PC-3 (cell line): ENCODE measurements around the gene KCNAB3.

Source experiments
- EZH2 ChIP-seq: fragments of 300-600 bp; sonication (generic); IDR thresholded peaks from one replicate; pipeline ENCODE4 v1.6.1; 2017; ENCODE audit warnings: antibody characterized with exemption, mild to moderate bottlenecking, low read length; ENCODE audit not compliant: unreplicated experiment
- EZH2phosphoT487 ChIP-seq: fragments of 300-600 bp; sonication (generic); IDR thresholded peaks from 2 replicates; pipeline ENCODE4 v1.6.1; 2018; ENCODE audit warnings: mild to moderate bottlenecking, antibody characterized with exemption, low read length, borderline replicate concordance
- TF ChIP-seq, protein P1 (sequence below): fragments of 300-600 bp; sonication (generic); conservative IDR thresholded peaks from 2 replicates; pipeline ENCODE4 v1.5.1; 2017; ENCODE audit warnings: antibody characterized with exemption, low read depth, mild to moderate bottlenecking, low read length

DNA sequence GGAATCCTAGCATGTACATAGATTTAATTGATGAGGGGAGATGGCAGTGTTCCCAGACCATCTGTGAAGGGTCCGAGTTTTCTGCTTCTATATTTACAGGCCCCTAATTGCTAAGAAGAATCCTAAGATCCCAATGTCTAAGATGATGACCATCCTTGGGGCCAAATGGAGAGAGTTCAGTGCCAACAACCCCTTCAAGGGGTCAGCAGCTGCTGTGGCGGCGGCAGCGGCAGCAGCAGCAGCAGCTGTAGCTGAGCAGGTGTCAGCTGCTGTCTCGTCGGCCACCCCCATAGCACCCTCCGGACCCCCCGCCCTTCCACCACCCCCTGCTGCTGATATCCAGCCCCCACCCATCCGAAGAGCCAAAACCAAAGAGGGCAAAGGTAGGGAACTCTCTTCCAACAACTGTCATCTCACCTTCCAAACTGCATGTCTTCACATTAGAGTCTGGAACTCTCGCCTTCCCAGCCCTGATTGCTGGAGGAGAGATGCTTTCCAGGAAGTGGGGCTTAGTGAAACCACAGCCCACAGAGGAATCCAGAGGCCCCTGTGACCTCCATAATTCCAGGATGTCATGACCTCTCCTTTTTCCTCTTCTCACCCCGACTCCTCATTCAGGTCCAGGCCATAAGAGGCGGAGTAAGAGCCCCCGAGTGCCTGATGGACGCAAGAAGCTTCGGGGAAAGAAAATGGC lies 36.3 kb downstream of the KCNAB3 start:
- TF ChIP-seq, protein P1, sequence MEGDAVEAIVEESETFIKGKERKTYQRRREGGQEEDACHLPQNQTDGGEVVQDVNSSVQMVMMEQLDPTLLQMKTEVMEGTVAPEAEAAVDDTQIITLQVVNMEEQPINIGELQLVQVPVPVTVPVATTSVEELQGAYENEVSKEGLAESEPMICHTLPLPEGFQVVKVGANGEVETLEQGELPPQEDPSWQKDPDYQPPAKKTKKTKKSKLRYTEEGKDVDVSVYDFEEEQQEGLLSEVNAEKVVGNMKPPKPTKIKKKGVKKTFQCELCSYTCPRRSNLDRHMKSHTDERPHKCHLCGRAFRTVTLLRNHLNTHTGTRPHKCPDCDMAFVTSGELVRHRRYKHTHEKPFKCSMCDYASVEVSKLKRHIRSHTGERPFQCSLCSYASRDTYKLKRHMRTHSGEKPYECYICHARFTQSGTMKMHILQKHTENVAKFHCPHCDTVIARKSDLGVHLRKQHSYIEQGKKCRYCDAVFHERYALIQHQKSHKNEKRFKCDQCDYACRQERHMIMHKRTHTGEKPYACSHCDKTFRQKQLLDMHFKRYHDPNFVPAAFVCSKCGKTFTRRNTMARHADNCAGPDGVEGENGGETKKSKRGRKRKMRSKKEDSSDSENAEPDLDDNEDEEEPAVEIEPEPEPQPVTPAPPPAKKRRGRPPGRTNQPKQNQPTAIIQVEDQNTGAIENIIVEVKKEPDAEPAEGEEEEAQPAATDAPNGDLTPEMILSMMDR: no peak
- TF ChIP-seq EZH2phosphoT487 (no peak), EZH2 (no peak)
